ENCODE results near the gene SLC29A2.

SLC29A2 gene

GRCh38 chr11:66335531-66336233 lies 35.9 kb downstream of the SLC29A2 start:
- H3K36me3 Mint-ChIP-seq (ENCODE audit: low read depth) = peaks cover 36% of the 10 kb centered on the region

DNA sequence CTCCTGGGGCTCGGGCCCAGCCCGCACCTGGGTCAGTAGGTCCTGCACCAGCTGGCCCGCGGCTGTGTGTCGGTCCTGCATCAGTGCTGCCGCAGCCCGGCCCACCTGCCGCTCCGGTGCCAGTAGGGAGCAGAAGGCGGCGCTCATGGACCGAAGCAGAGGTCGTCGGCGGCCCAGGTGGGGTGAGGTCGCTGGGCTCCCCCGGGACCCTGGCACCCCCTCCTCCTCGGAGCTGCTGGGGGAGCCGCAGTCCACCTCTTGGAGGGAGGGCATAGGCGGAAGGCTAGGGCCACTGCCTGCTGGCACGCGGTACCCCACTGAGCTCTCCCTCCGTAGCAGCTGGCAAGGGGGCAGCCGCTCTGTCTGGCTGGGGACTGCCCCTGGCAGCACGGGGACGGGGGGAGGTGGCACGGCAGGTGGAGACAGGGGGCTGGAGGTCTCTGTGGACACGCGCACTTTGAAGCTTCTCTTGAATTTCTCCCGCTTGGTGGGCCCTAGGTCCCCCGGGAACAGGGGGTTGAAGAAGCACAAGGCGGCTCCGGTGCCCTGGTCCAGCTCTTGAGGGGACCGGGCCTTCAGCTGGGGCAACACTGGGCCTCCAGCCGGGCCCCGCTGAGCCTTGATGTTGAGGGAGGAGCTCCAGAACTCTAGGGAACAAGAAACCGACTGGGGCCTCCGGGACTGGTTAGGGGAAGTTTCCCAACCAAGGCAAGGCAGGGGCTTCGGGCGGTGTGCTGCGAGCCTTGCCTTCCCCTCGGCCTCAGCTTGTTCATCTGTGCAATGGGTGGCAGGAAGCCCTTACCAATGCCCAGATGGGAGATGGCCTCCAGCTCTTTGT lies 36.7 kb downstream of the SLC29A2 start:
- Mint-ChIP-seq H3K4me1 (ENCODE audit: low read depth) (peaks cover 28% of the 10 kb centered on the region), H3K9me3 (no peaks in the 10 kb centered on the region), H3K27me3 (no peaks in the 10 kb centered on the region), H3K27ac (no peak overlapping the region), H3K36me3 (ENCODE audit: low read depth) (peaks cover 28% of the 10 kb centered on the region), H3K4me3 (peak overlapping the region; percentile 15)
- DNase-seq = no peak

More at GRCh38 chr11:66335531-66336233, 35.9 kb downstream of the SLC29A2 start:
- Mint-ChIP-seq H3K27ac (no peak overlapping the region), H3K9me3 (no peaks in the 10 kb centered on the region), H3K4me3 (peak overlapping the region; percentile 67), H3K4me1 (ENCODE audit: low read depth) (peaks cover 28% of the 10 kb centered on the region), H3K27me3 (no peaks in the 10 kb centered on the region)
- no peak for DNase-seq

- H3K27me3 Mint-ChIP-seq = no peaks in the 10 kb centered on the region
- H3K9me3 Mint-ChIP-seq = no peaks in the 10 kb centered on the region
- H3K36me3 Mint-ChIP-seq (ENCODE audit: low read depth) = peaks cover 22% of the 10 kb centered on the region
- no peak overlapping the region for H3K27ac Mint-ChIP-seq
- no peak overlapping the region for H3K4me3 Mint-ChIP-seq
- peaks cover 28% of the 10 kb centered on the region for H3K4me1 Mint-ChIP-seq (ENCODE audit: low read depth)
- DNase-seq = no peak
Observed at GRCh38 chr11:66333896-66334604, 37.5 kb downstream of the SLC29A2 start.

DNA sequence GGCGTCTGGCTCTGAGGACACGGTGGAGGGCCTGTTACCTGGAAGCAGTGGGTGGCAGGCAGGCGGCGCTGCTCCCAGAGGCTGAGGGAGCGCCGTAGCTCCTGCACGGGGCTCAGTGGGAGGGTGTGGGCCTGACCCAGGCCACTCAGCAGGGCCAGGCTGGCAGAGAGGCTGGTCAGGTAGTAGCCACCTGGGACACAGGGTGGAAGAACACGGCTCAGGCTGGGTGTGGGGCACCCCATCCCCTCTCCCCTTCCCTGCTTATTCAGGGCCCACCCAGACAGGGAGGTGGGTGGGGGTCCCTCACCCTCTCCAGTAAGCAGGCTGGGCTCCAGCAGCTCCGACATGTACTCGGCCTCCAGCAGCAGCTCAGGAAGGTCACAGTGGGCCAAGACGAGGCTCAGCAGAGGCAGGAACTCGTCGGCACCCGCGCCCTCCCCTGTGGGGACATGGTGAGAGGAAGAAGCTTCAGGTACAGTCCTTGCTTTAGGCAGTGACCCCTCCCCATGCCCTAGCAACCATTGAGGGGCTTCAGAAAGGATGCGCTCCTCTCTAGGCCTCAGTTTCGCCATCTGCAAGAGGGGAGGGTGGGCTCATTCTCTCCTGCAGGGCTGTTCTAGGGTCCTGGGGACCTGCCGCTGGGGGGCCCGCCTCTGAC lies 38.2 kb downstream of the SLC29A2 start:
- H3K27me3 Mint-ChIP-seq = no peaks in the 10 kb centered on the region
- no peaks in the 10 kb centered on the region for H3K9me3 Mint-ChIP-seq
- no peak overlapping the region for H3K4me3 Mint-ChIP-seq
- no peak overlapping the region for H3K27ac Mint-ChIP-seq
- DNase-seq = no peak
- H3K4me1 Mint-ChIP-seq (ENCODE audit: low read depth) = peaks cover 31% of the 10 kb centered on the region
- H3K36me3 Mint-ChIP-seq (ENCODE audit: low read depth) = peaks cover 15% of the 10 kb centered on the region

- Mint-ChIP-seq H3K27me3 (no peaks in the 10 kb centered on the region), H3K4me3 (no peak overlapping the region), H3K9me3 (no peaks in the 10 kb centered on the region), H3K27ac (no peak overlapping the region), H3K4me1 (ENCODE audit: low read depth) (peaks cover 34% of the 10 kb centered on the region), H3K36me3 (ENCODE audit: low read depth) (peaks cover 11% of the 10 kb centered on the region)
- no peak for DNase-seq
Observed at GRCh38 chr11:66332371-66333219, 39.0 kb downstream of the SLC29A2 start.

DNA sequence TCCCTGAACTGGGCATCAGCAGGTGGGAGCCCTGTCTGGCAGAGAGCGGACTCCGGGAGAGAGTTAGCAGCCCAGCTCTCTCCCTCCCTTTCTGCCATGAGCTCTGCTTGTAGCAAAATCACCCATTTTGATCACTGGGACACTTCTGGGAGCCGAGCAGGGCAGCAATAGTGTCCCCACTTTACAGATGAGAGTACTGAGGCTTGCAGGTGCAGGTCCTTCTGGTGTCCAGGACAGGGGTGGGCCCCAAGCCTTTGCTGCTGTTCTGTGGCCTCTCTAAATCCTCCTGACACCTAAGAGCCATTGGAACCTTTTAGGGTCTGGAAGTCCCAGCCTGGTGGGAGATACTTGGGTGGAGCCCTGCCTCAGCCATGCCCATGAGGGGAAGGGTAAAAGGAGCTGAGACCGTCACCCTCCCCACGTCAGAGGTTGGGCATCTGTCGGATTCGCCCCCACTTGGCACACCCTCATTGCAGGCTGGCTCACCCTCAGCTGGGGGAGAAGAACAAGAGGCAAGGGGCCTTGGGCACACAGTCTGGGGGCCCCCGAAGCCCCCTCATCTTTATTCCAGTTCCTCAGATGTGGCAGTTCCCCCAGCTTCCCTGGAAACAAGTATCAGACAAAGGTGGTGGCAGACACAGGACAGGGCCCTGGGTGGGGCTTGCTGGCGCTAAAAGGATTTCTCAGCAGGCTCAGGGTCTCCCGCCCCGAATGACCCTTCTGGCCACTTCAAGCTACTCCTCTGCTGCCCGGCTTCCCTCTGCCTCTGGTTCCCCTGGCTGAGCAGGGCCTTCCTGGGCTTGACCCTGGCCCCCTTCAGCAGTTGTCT lies 39.8 kb downstream of the SLC29A2 start:
- H3K4me1 Mint-ChIP-seq (ENCODE audit: low read depth) = peaks cover 33% of the 10 kb centered on the region
- no peaks in the 10 kb centered on the region for H3K9me3 Mint-ChIP-seq
- H3K27me3 Mint-ChIP-seq = no peaks in the 10 kb centered on the region
- DNase-seq = no peak
- H3K36me3 Mint-ChIP-seq (ENCODE audit: low read depth) = peaks cover 2% of the 10 kb centered on the region
- no peak overlapping the region for H3K4me3 Mint-ChIP-seq
- no peak overlapping the region for H3K27ac Mint-ChIP-seq

DNA sequence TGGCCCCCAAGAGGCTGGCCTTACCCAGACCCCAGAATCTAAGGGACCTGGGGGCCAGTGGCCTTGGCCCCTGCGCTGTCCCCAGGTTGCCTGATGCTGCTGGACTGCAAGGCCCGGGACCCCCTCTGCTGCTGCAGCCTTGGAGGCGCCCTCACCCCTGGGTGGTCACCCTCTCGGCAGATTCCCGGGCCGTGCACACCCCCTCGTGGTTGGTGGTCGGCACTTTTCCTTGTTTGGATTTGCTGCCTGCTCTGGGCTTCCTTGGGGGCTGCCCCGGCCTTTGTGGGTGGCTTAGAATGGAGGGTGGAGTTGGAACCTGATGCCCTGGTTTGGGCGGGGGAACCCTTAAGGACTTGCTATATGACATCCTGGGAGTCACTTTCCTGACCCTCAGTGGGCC lies 40.6 kb downstream of the SLC29A2 start:
- Mint-ChIP-seq H3K4me1 (ENCODE audit: low read depth) (peaks cover 32% of the 10 kb centered on the region), H3K36me3 (ENCODE audit: low read depth) (no peaks in the 10 kb centered on the region), H3K4me3 (no peak overlapping the region), H3K27me3 (no peaks in the 10 kb centered on the region), H3K9me3 (no peaks in the 10 kb centered on the region), H3K27ac (no peak overlapping the region)
- DNase-seq = no peak

DNA sequence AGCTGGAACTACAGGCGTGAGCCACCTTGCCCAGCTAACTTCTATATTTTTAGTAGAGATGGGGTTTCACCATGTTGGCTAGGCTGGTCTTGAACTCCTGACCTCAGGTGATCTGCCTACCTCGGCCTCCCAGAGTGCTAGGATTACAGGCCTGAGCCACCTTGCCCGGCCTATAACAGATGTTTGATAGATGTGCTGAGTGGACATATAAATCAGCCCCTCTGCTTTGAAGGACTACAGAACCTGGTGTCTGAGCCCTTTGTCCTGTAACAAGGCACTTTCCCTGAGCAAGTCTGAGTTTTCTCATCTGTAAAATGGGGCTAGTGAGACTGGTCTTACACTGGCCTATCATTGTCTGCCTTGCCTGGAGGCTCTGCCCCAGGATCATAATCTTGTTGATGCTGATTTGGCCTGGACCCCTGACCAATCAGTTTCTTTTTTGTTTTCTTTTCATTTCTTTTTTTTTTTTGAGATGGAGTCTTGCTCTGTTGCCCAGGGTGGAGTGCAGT lies 42.3 kb downstream of the SLC29A2 start:
- Mint-ChIP-seq H3K9me3 (no peaks in the 10 kb centered on the region), H3K27ac (no peak overlapping the region), H3K4me3 (no peak overlapping the region), H3K36me3 (ENCODE audit: low read depth) (no peaks in the 10 kb centered on the region), H3K27me3 (no peaks in the 10 kb centered on the region), H3K4me1 (ENCODE audit: low read depth) (peaks cover 40% of the 10 kb centered on the region)
- no peak for DNase-seq

- peak overlapping the region; percentile 41 for H3K4me3 Mint-ChIP-seq
- H3K27me3 Mint-ChIP-seq = no peaks in the 10 kb centered on the region
- H3K36me3 Mint-ChIP-seq (ENCODE audit: low read depth) = no peaks in the 10 kb centered on the region
- H3K27ac Mint-ChIP-seq = peak overlapping the region; percentile 50
- peak; percentile 91 for DNase-seq
- peaks cover 43% of the 10 kb centered on the region for H3K4me1 Mint-ChIP-seq (ENCODE audit: low read depth)
- H3K9me3 Mint-ChIP-seq = no peaks in the 10 kb centered on the region
Observed at GRCh38 chr11:66328302-66329144, 43.0 kb downstream of the SLC29A2 start.

- Mint-ChIP-seq H3K4me1 (ENCODE audit: low read depth) (peaks cover 43% of the 10 kb centered on the region), H3K36me3 (ENCODE audit: low read depth) (no peaks in the 10 kb centered on the region), H3K27ac (peak overlapping the region; percentile 50), H3K27me3 (no peaks in the 10 kb centered on the region), H3K4me3 (no peak overlapping the region), H3K9me3 (no peaks in the 10 kb centered on the region)
- DNase-seq = no peak
Observed at GRCh38 chr11:66328031-66328301, 43.6 kb downstream of the SLC29A2 start.

GRCh38 chr11:66327171-66328030 lies 44.2 kb downstream of the SLC29A2 start:
- no peaks in the 10 kb centered on the region for H3K36me3 Mint-ChIP-seq (ENCODE audit: low read depth)
- no peaks in the 10 kb centered on the region for H3K9me3 Mint-ChIP-seq
- peak overlapping the region; percentile 50 for H3K27ac Mint-ChIP-seq
- H3K4me1 Mint-ChIP-seq (ENCODE audit: low read depth) = peaks cover 46% of the 10 kb centered on the region
- no peaks in the 10 kb centered on the region for H3K27me3 Mint-ChIP-seq
- DNase-seq = no peak
- no peak overlapping the region for H3K4me3 Mint-ChIP-seq

All from activated T-cell treated with anti-CD3 and anti-CD28 coated beads, Interleukin-2, amount 50 U/mL, for 24 hours (primary cell).